Esophagus muscularis mucosa (tissue), 3 donors: Measurements from ENCODE around the gene MCMBP.

Experiments
- POLR2A ChIP-seq: fragments of 450-650 bp; IDR thresholded peaks from one replicate; pipeline ENCODE4 v1.6.1; 2017; ENCODE audit warnings: antibody characterized with exemption, moderate library complexity, mild to moderate bottlenecking, low read depth
- POLR2AphosphoS5 ChIP-seq, 2 donors: sonication (generic); formaldehyde crosslinking; IDR thresholded peaks; one replicate each; pipeline ENCODE4 v1.6.1; 2017; ENCODE audit warnings: antibody characterized with exemption in 2 of 2
- TF ChIP-seq, protein P1 (sequence below), 3 experiments: fragments of 200-600 bp in 2 of 3; fragments of 450-650 bp in 1 of 3; sonication (generic) in 2 of 3; IDR thresholded peaks; one replicate each; pipeline ENCODE4 v1.5.1; 2017 to 2019; ENCODE audit warnings: antibody characterized with exemption in 3 of 3, mild to moderate bottlenecking in 2 of 3, moderate library complexity in 1 of 3

DNA sequence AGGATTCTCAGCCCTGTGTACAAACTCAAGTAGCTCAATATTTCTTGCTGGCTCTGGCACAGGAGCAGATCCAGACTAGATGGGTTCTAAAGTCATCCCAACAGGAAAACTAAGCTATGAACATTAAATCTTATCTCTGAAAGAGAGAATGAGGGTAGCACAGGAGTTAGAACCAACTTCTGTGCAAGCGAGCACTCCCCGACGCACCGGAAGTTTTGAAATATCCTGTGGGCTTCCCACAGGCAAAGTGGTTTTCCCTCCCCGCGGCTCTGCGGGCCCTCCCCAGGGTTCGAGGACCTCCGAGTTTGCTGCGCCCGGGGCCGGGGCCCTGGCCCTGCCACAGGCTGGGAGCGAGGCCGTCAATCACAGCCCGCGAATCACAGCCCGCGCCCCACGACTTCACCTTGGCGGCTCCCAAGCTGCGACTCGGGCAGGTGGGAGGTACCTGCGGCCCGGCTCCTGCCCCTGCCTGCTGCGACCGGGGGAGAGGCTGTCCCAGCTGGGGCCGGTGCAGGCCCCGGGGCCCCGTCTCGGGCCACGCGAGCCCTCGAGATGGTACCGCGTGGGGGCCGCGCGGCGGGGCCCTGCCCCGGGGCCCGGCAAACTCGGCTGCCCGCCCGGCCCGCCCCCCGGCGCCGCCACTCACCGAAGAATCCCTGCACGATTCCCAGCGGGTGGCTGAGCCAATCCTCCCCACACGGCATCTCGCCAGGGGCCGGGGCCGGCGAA, 598 bp downstream of the MCMBP start:
- TF ChIP-seq, protein P1, sequence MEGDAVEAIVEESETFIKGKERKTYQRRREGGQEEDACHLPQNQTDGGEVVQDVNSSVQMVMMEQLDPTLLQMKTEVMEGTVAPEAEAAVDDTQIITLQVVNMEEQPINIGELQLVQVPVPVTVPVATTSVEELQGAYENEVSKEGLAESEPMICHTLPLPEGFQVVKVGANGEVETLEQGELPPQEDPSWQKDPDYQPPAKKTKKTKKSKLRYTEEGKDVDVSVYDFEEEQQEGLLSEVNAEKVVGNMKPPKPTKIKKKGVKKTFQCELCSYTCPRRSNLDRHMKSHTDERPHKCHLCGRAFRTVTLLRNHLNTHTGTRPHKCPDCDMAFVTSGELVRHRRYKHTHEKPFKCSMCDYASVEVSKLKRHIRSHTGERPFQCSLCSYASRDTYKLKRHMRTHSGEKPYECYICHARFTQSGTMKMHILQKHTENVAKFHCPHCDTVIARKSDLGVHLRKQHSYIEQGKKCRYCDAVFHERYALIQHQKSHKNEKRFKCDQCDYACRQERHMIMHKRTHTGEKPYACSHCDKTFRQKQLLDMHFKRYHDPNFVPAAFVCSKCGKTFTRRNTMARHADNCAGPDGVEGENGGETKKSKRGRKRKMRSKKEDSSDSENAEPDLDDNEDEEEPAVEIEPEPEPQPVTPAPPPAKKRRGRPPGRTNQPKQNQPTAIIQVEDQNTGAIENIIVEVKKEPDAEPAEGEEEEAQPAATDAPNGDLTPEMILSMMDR (IDR thresholded peaks at IDR 0.05) = no peak
- no peak for TF ChIP-seq POLR2A
- peak; percentile 35 to 41 for TF ChIP-seq POLR2AphosphoS5 (IDR thresholded peaks at IDR 0.05)
